Kasumi-1 (cell line): ENCODE results near the gene PDYN.

Experiments
- DNase-seq, 2 experiments: peaks; one replicate each; lab custom pipeline; 2025; lab: John Stamatoyannopoulos, UW

The PDYN gene

DNA sequence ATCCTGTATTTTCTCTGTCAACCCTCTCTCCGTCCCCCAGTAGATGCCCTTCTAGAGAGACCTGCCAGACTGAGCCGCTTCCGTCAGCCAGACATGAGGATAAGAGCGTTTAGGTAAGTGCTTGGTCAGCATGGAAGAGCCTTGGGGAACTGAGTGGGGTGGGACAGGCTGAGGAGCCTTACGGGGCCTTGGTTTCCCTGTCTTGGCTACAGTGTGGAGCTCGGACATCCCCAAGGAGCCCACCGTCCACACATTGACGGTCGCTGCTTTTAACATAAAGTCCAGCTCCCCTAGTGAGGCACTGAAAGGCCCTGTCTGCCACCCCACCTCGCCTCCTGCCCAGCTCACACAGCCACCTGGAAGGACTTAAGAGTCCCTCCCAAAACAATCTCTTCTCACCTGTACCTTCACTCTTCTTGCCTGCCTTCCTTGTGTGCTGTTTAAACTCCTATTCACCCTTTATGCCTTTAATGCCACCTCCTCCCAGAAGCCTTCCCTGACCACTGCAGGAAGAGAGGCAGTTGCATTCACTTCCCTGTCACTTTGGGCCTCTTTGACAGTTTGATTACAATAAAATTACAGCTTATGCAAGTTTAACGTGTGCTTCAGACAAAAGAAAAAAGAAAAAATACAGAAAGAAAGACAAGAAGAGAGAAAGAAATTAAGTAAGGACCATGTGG is 42.3 kb downstream of the PDYN start:
- no peak for DNase-seq

GRCh38 chr20:1950836-1951235 is 43.0 kb downstream of the PDYN start:
- DNase-seq: no peak

DNA sequence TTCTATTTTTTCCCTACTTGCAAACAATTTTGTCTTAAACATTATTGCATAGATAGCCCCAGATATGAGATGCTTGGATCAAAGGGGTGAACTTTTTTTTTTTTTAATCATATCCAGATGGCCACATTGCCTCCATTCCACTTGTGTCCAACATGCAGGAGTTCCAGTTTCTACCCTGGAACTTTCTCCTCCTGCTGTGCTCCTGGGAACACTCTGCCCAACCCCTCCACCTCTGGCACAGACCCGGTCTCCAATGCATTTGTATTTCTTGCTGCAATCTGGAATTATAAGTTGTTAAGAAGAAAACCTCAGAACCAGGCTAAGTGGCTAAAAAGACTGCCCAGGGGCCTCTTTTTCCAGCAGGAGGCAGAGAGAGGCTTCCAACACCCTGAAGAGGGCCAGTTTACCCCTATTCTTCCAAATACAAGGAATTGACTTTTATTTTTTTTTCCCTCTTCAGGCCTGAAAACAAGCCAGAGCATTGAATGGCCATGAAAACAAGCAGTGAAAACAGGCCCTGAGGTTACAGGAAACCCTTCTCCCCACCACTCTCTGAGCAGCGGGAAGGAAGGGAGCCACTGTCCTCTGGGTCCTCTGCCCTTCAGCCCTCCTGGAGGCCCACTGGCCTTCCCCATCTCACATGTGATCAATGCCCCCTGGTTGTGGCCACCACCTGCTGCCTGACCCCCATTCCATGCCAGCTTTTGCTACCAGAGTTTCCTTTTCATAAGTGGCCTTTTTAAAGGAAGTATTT is 44.3 kb downstream of the PDYN start:
- no peak for DNase-seq

GRCh38 chr20:1947535-1947846 is 46.4 kb downstream of the PDYN start:
- no peak for DNase-seq

DNA sequence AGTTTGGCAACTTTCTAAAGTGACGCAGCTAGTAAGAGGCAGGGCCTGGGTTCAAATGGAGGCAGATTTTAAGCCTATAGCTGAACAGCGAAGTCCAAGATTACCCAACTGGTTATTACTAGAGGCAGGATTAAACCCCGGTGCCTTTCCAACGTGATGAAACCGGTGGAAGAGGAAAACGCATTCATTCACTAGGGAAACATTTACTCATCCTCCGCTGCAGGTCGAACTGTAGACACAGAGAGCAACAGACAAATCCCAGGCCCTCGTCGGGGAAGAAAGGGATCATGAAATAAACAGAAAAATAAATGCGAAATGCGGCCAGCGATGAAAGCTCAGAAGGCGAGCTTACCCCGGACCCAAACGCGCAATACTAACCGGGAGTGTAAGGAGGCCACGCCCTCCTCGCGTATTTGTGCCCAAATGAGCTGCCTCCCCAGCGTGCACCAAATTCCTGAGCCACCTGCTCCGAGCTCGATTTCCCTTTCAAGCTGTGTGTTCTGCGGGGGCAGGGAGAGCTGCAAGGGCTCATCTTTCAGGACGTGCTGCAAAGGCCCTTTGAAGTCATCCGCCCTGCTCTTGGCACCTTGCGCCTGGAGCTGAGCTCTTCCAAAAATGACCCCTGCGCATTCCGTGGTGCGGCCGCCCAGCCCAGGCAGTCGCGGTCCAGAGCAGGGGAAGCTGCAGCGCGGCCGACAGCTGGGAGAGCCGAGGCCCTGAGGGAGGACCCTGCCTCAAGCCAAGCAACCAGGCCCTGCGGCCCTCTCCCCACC is 46.9 kb downstream of the PDYN start:
- no peak for DNase-seq

GRCh38 chr20:1946442-1946761 is 47.5 kb downstream of the PDYN start:
- DNase-seq: no peak

GRCh38 chr20:1945660-1946059 is 48.2 kb downstream of the PDYN start:
- peak; percentile 14 to 28 for DNase-seq

GRCh38 chr20:1945134-1945618 is 48.7 kb downstream of the PDYN start:
- peak; percentile 47 to 58 for DNase-seq

GRCh38 chr20:1944345-1945091 is 49.3 kb downstream of the PDYN start:
- peak in 1 of 2 experiments; percentile 15 for DNase-seq

- DNase-seq: no peak
Measured at GRCh38 chr20:1943275-1944002, 50.4 kb downstream of the PDYN start.

DNA sequence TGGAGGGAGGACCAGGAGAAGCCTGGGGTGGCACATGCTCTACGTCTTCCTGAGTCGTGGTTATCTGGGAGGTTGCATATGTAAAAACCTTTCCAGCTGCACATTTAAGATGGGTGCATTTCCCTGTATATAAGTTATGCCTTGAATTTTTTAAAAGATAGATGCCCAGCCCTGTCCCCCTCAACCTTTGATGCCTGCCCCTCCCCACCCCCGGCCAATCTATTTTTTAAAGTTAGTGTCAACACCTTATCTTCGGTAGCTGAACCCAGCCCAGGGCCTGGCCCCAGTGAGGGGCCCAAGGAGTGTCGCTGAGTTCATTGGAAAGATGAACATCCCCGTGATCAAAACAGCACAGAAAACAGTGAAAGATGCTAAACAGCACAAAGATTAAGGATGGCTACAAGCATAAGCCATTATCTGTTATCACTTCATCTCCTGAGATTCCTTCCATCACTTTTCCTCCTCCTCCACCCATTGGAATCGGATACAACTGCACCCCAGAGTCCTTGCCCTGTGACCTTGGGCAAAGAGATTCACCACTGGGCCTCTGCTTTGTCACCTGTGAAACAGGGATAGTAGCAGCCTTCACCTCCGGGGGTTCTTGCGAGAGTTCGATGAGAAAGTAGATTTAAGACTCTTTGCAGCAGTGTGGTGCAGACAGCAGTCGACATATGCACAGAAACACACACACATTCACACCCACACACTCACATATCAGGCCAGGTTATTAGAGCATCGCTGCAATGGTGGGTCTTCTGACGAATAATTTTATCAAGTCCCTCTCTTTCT is 51.2 kb downstream of the PDYN start:
- no peak for DNase-seq

DNA sequence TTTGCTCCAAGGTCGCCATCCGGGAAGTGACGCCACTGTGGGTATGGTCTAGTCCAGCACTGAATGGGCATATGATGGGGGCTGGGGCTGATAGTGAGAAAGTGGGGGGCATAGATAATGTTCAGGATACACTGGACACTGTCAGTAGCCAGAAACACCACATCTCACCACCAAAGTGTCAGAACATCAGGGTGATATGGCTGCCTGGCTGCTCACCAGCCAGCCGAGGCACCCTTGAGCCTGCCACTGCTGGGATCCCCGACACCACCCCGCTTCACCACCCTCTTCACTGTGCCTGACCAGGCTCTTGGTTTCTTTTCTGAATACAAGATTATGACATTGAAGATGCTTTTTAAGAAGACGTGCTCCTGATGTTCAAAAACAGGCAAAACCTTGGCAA is 51.8 kb downstream of the PDYN start:
- DNase-seq: no peak

GRCh38 chr20:1941226-1941625 is 52.6 kb downstream of the PDYN start:
- DNase-seq: no peak

DNA sequence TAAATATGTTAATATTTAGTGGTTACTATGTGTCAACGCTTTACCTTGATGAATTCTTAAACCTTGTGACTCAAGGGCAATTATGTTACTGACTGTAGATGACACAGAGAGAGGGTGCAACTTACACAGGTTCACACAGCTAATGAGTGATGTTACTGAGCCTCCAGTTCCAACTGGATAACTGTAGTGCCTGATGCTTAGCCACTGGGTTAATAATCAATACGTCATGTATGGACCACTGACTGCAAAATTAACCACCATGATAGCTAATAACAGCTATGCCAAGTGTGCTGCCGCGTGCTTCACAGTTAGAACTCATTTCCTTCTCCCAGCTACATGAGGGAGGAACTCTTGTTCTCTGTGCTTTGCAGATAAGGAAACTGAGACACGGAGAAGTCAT is 53.3 kb downstream of the PDYN start:
- DNase-seq: no peak

DNA sequence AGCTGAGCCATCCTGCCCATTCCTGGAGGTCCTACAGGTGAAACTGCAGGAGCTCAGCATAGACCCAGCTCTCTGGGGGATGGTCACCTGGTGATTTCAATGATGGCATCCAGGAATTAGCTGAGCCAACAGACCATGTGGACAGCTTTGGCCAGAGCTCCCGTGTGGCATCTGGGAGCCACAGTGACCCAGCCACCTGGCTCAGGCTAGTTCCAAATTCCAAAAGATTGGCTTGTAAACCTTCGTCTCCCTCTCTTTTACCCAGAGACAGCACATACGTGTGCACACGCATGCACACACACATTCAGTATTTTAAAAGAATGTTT is 54.6 kb downstream of the PDYN start:
- DNase-seq: no peak

DNA sequence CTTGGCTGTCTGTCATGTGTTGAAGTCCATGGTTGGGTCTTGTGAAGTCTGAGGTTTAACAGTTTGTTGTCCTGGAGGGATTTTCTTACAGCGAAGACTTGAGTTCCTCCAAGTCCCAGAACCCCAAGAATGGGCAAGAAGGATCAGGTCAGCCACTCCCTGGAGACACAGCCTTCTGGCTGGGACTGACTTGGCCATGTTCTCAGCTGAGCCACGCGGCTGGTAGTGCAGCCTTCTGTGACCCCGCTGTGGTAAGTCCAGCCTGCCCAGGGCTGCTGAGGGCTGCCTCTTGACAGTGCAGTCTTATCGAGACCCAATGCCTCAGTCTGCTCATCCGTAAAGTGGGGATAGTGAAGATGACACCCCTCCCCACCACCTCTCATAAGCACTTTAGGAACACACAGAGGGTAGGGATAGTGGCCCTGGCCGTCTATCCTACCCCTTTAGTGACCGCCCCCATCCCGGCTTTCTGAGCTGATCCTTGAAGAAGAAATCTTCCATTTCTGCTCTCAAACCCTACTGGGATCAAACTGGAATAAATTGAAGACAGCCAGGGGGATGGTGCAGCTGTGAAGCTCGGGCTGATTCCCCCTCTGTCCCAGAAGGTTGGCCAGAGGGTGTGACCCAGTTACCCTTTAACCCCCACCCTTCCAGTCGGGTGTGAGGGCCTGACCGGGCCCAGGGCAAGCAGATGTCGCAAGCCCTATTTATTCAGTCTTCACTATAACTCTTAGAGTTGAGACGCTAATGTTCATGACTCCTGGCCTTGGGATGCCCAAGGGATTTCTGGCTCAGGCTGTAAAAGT is 55.2 kb downstream of the PDYN start:
- DNase-seq: no peak

DNA sequence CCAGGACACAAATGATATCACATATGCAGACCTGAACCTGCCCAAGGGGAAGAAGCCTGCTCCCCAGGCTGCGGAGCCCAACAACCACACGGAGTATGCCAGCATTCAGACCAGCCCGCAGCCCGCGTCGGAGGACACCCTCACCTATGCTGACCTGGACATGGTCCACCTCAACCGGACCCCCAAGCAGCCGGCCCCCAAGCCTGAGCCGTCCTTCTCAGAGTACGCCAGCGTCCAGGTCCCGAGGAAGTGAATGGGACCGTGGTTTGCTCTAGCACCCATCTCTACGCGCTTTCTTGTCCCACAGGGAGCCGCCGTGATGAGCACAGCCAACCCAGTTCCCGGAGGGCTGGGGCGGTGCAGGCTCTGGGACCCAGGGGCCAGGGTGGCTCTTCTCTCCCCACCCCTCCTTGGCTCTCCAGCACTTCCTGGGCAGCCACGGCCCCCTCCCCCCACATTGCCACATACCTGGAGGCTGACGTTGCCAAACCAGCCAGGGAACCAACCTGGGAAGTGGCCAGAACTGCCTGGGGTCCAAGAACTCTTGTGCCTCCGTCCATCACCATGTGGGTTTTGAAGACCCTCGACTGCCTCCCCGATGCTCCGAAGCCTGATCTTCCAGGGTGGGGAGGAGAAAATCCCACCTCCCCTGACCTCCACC is 56.4 kb downstream of the PDYN start:
- DNase-seq: no peak

DNA sequence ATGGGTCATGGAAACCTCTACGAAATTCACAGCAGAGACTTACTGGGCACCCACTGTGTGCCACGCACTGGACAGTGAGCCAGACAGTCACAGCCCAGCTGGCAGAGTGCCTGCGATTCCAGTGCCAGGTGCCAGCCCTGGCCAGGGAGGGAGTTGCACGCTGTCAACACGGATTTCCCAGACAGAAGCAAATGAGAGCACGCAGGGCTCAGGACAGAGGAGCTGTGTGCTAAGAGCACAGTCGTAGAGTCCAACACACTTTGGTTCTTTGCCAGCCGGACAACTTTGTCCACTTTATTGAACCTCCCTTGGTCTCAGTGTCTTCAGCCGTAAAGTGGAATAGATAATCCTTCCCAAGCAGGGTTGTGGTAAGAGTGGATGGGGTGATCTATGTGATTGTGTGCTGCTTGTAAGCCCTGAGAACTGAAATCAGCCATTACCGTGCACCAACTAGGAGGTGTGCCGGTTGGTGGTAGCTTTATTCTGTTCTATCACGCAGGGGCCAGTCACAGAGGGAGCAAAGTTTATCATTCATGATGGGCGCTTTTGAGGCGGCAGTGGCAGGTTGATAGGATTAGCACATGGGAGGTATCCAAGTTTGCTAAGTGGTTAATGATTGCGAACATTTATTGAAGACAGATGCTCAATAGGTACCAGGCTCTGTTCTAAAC is 58.0 kb downstream of the PDYN start:
- DNase-seq: no peak
